Hepatocyte (in vitro differentiated cells): ENCODE measurements around the gene CHCHD6.

ENCODE experiments used
- EZH2phosphoT487 ChIP-seq: fragments of 200-600 bp; sonication (generic); IDR thresholded peaks from one replicate; pipeline ENCODE4 v1.6.1; 2018; ENCODE audit warnings: antibody characterized with exemption, mild to moderate bottlenecking, low read depth, moderate library complexity; ENCODE audit not compliant: unreplicated experiment, severe bottlenecking
- TF ChIP-seq, protein P1 (sequence below): fragments of 200-600 bp; sonication (generic); IDR thresholded peaks from 2 replicates; pipeline ENCODE4 v1.5.1; 2016; ENCODE audit warnings: antibody characterized with exemption, mild to moderate bottlenecking; ENCODE audit not compliant: poor library complexity

DNA sequence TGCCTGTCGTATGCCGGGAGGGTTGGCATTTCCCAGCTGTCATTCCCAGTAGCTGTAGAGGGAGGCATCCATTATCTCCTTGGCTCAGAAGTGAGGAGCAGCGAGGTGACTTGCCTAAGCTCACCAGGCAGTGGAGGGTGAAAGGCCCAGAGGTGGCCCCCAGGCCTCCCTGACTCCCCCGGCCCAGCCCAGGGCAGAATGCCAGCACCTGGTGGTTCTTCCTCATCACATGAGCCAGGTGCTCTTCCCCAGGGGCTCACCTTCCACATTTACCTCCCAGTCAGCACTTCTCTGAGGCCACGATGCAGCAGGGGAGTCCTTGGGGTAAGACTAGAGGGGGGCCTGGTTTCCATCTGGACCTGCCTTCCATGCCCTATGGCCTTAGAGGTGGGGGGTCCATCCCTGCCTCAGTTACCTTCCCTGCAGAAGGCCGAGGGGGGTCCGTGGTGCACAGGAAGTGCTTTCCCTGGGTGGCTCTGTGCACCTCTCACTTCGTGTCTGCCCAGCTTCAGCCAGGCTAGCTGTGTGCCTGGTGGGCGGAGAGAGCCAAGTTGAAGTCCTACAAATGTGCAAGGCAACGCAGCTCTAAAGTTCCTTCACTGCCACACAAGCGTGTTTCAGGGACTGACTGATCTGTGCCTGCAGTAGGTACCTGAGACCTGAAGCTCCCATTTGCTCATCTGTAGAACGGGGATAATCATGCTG, 208.6 kb downstream of the CHCHD6 start:
- no peak for TF ChIP-seq EZH2phosphoT487
- TF ChIP-seq, protein P1, sequence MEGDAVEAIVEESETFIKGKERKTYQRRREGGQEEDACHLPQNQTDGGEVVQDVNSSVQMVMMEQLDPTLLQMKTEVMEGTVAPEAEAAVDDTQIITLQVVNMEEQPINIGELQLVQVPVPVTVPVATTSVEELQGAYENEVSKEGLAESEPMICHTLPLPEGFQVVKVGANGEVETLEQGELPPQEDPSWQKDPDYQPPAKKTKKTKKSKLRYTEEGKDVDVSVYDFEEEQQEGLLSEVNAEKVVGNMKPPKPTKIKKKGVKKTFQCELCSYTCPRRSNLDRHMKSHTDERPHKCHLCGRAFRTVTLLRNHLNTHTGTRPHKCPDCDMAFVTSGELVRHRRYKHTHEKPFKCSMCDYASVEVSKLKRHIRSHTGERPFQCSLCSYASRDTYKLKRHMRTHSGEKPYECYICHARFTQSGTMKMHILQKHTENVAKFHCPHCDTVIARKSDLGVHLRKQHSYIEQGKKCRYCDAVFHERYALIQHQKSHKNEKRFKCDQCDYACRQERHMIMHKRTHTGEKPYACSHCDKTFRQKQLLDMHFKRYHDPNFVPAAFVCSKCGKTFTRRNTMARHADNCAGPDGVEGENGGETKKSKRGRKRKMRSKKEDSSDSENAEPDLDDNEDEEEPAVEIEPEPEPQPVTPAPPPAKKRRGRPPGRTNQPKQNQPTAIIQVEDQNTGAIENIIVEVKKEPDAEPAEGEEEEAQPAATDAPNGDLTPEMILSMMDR: no peak
